K562 (cell line): ENCODE measurements around the gene DROSHA. TPM values are rescaled to one million over a fixed set of nuclear protein-coding genes. Genes with fewer than 3 reads are reported as not detected.

ENCODE experiments used
- ATAC-seq: fragments of 200-7000 bp; cut with Tn5 transposase; 3 replicates; pipeline ENCODE4 v1.9.1; 2020; ENCODE audit warnings: moderate library complexity
- BruUV-seq: library from RNA; stranded (reverse); fragments of 400-500 nt; replicated peaks from 2 replicates; lab custom pipeline; 2021; lab: Mats Ljungman, UMichigan
- CTCF ChIA-PET: fragments of 300-600 bp; formaldehyde crosslinking; extraction: SDS; loops from one replicate; lab custom pipeline; 2021; ENCODE audit warnings: low intra/inter-chr PET ratio; lab: Yijun Ruan, JAX
- POLR2A ChIA-PET: fragments of 300-600, 350-650 bp; sonication (Branson Sonifier 250); formaldehyde crosslinking; extraction: SDS; loops from one replicate; lab custom pipeline; 2021; ENCODE audit warnings: antibody characterized with exemption, inconsistent platforms; lab: Yijun Ruan, JAX
- DNase-seq, 4 experiments: peaks; one replicate each; pipeline versions ENCODE4 v3.0.0 to v3.0.0-alpha.2; 2011 to 2018; ENCODE audit warnings: low spot score in 3 of 4, mixed read lengths in 3 of 4; ENCODE audit errors: extremely low read depth in 1 of 4
- FAIRE-seq: peaks from 2 replicates; lab custom pipeline; 2011; peaks lifted over from hg19 to GRCh38; lab: Jason Lieb, UNC
- H2AFZ ChIP-seq: 2 replicates; pipeline ENCODE4 v1.6.0; 2011; ENCODE audit warnings: low read depth, low read length, control low read depth, inconsistent platforms
- H3K27ac ChIP-seq: fragments of 200-600 bp; 3 replicates; pipeline ENCODE4 v1.8.0; 2011; ENCODE audit warnings: low read depth, mild to moderate bottlenecking, control low read depth, inconsistent platforms, low read length, moderate library complexity, mixed read lengths; ENCODE audit errors: extremely low read depth
- H3K27me3 ChIP-seq, 2 experiments: fragments of 300-600 bp in 1 of 2; 2 replicates in 1 of 2; 3 replicates in 1 of 2; pipeline versions ENCODE4 v1.6.0 to v1.8.0; 2011; ENCODE audit warnings: inconsistent platforms in 2 of 2, low read length in 2 of 2, mild to moderate bottlenecking in 1 of 2, mixed read lengths in 1 of 2, moderate library complexity in 1 of 2; ENCODE audit not compliant: control insufficient read depth in 2 of 2, insufficient read depth in 2 of 2
- H3K36me3 ChIP-seq: fragments of 300-600 bp; 3 replicates; pipeline ENCODE4 v1.8.0; 2011; ENCODE audit warnings: mild to moderate bottlenecking, low read length, inconsistent platforms; ENCODE audit not compliant: control insufficient read depth, insufficient read depth
- H3K4me1 ChIP-seq, 2 experiments: fragments of 200-600 bp in 1 of 2; replicated peaks in 1 of 2; 2 replicates in 1 of 2; 3 replicates in 1 of 2; pipeline versions ENCODE4 v1.5.1 to v1.8.0; 2011; ENCODE audit warnings: inconsistent platforms in 2 of 2, low read length in 2 of 2, mild to moderate bottlenecking in 1 of 2, mixed read lengths in 1 of 2, moderate library complexity in 1 of 2; ENCODE audit not compliant: control insufficient read depth in 2 of 2, insufficient read depth in 2 of 2
- H3K4me2 ChIP-seq: 2 replicates; pipeline ENCODE4 v1.6.1; 2011; ENCODE audit warnings: low read length, control low read depth, inconsistent platforms, mixed read lengths; ENCODE audit not compliant: insufficient read depth
- H3K4me3 ChIP-seq: fragments of 200-600 bp; sonication (generic), shearing (Covaris generic); 2 replicates; pipeline ENCODE4 v1.5.1; 2016; ENCODE audit warnings: control low read depth, inconsistent platforms
- H3K79me2 ChIP-seq: fragments of 200-600 bp; 3 replicates; pipeline ENCODE4 v1.8.0; 2011; ENCODE audit warnings: low read length, inconsistent platforms; ENCODE audit not compliant: control insufficient read depth, insufficient read depth
- H3K9ac ChIP-seq, 2 experiments: 2 replicates each; pipeline versions ENCODE4 v1.6.0 to v1.6.1; 2011; ENCODE audit warnings: low read depth in 2 of 2, low read length in 2 of 2, control low read depth in 1 of 2, inconsistent platforms in 1 of 2, mild to moderate bottlenecking in 1 of 2, mixed read lengths in 1 of 2; ENCODE audit not compliant: insufficient read depth in 1 of 2
- H3K9me1 ChIP-seq: one replicate; pipeline ENCODE4 v1.6.0; 2011; ENCODE audit warnings: inconsistent platforms, mild to moderate bottlenecking, low read length, moderate library complexity; ENCODE audit not compliant: control insufficient read depth, insufficient read depth
- H3K9me3 ChIP-seq: replicated peaks from 2 replicates; pipeline ENCODE4 v1.5.1; 2011; ENCODE audit warnings: low read depth, low read length, inconsistent platforms; ENCODE audit not compliant: control insufficient read depth, insufficient read depth
- H4K20me1 ChIP-seq: replicated peaks from 2 replicates; pipeline ENCODE4 v1.6.1; 2011; ENCODE audit warnings: low read length, inconsistent platforms, mixed read lengths; ENCODE audit not compliant: control insufficient read depth, insufficient read depth
- ARID1B ChIP-seq: fragments of 450-650 bp; IDR thresholded peaks from 2 replicates; pipeline ENCODE4 v1.6.1; 2016; ENCODE audit warnings: antibody characterized with exemption, mild to moderate bottlenecking, inconsistent platforms
- CHD4 ChIP-seq: fragments of 200-600 bp; sonication (generic); IDR thresholded peaks from 3 replicates; pipeline ENCODE4 v1.6.1; 2012; ENCODE audit warnings: low read depth, mild to moderate bottlenecking, mixed read lengths, low read length, inconsistent platforms; ENCODE audit not compliant: insufficient read depth, insufficient replicate concordance, poor library complexity, severe bottlenecking
- CREBBP ChIP-seq: IDR thresholded peaks from one replicate; pipeline ENCODE4 v1.6.1; 2012; ENCODE audit warnings: low read depth, mild to moderate bottlenecking, control low read depth, inconsistent platforms, low read length
- DIDO1 ChIP-seq: fragments of 450-650 bp; IDR thresholded peaks from 2 replicates; pipeline ENCODE4 v1.6.1; 2016; ENCODE audit warnings: low read depth, missing biosample characterization, missing genetic modification characterization
- FOXJ2 ChIP-seq: fragments of 200-800 bp; sonication (Bioruptor generic); IDR thresholded peaks from 2 replicates; pipeline ENCODE4 v1.6.1; 2016; ENCODE audit warnings: missing genetic modification characterization, missing compliant biosample characterization
- NCOA1 ChIP-seq: fragments of 450-650 bp; IDR thresholded peaks from 2 replicates; pipeline ENCODE4 v1.6.1; 2016; ENCODE audit warnings: low read depth
- NFRKB ChIP-seq: fragments of 450-650 bp; IDR thresholded peaks from 2 replicates; pipeline ENCODE4 v1.6.1; 2016; ENCODE audit warnings: low read depth
- NUFIP1 ChIP-seq: fragments of 450-650 bp; IDR thresholded peaks from 2 replicates; pipeline ENCODE4 v1.6.1; 2018; ENCODE audit not compliant: partially characterized antibody
- SIX5 ChIP-seq, 2 experiments: IDR thresholded peaks; 2 replicates each; pipeline ENCODE4 v1.6.1; 2011; ENCODE audit warnings: low read length in 2 of 2, borderline replicate concordance in 1 of 2, low read depth in 1 of 2, mild to moderate bottlenecking in 1 of 2, moderate library complexity in 1 of 2; ENCODE audit not compliant: insufficient read depth in 1 of 2
- TRIM24 ChIP-seq, 2 experiments: fragments of 450-650 bp; IDR thresholded peaks; 2 replicates each; pipeline ENCODE4 v1.6.1; 2016
- XRCC3 ChIP-seq: fragments of 450-650 bp; IDR thresholded peaks from 2 replicates; pipeline ENCODE4 v1.6.1; 2017; ENCODE audit warnings: mild to moderate bottlenecking, moderate library complexity
- ZFPM2 ChIP-seq: fragments of 250-450 bp; sonication (Bioruptor Pico); IDR thresholded peaks from 2 replicates; pipeline ENCODE4 v1.5.1; 2022; ENCODE audit warnings: mild to moderate bottlenecking
- ZNF57 ChIP-seq: fragments of 450-650 bp; formaldehyde crosslinking; IDR thresholded peaks from 2 replicates; pipeline ENCODE4 v1.4.0; 2020; ENCODE audit warnings: mild to moderate bottlenecking, moderate library complexity
- ZNF79 ChIP-seq: fragments of 250-450 bp; sonication (Bioruptor Pico); IDR thresholded peaks from 2 replicates; pipeline ENCODE4 v1.4.0; 2020; ENCODE audit warnings: low read depth, mild to moderate bottlenecking, moderate library complexity
- WGBS: fragments of 100-300 bp; shearing (Covaris generic); methylation state at CpG from one replicate; pipeline ENCODE4 v1.1.6; 2016; ENCODE audit warnings: low coverage, mixed read lengths; ENCODE audit not compliant: insufficient coverage; ENCODE audit errors: missing lambda C conversion rate; 5-methylcytosine and 5-hydroxymethylcytosine counted together
- in situ Hi-C: fragments of 300-500 bp; cut with MboI; formaldehyde crosslinking; loops from 4 replicates; pipeline ENCODE4 v1.15.0; 2018; ENCODE audit warnings: inconsistent platforms, mixed read lengths
- intact Hi-C: fragments of 100-400 bp; cut with micrococcal nuclease; formaldehyde crosslinking; loops from 2 replicates; pipeline ENCODE4 v1.14.2; 2022
- polyA plus RNA-seq, 8 experiments: library from polyadenylated mRNA; depleted of rRNA in 4 of 8; stranded (reverse) in 5 of 8; unstranded in 3 of 8; fragments of >200 nt; fragmentation: Nextera tagmentation in 2 of 8; fragmentation: Illumina TruSeq in 1 of 8; extraction: Ambion mirVana in 2 of 8; extraction: Trizol in 1 of 8; gene quantifications; 2 replicates each; pipeline versions ENCODE4 v1.2.1 to v1.2.3, GENCODE V29; 2011 to 2014; ENCODE audit warnings: inconsistent platforms in 1 of 8, missing spikeins in 1 of 8
- total RNA-seq, 7 experiments: library from RNA; depleted of rRNA in 6 of 7; stranded (reverse); fragments of >200 nt in 6 of 7; fragmentation: Illumina TruSeq in 2 of 7; extraction: Trizol in 2 of 7; gene quantifications; 2 replicates each; pipeline versions ENCODE4 v1.2.1 to v1.2.3, GENCODE V29; 2011 to 2021; ENCODE audit warnings: low replicate concordance in 1 of 7

Gene DROSHA
- total and polyA plus RNA-seq, 9 of the 15 experiments (the other 6 are each of a cell fraction or from before 2014, with no cell fraction given), result 52.5 to 109 (median 68.9) TPM

DNA sequence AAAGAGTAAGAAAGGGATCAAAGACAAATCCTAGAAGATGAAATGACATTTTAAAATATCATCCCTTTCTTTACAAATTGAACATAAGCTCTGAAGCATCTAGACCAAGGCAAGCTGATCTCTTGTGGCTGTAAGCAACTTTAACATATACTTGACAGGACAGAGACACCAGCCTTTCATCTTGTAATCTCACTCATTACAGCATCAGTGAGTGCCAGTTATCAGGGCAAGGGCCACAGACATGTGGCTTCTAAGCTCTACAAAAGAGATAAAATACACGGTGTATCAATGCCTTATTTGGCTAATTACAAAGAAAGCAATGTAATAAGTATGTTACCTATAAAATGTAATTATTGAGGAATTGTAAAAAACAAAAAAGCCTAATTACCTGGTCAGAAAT, 95.0 kb downstream of the DROSHA start:
- no peak for FAIRE-seq
- ChIA-PET POLR2A (no interaction called here), CTCF (no interaction called here)

DNA sequence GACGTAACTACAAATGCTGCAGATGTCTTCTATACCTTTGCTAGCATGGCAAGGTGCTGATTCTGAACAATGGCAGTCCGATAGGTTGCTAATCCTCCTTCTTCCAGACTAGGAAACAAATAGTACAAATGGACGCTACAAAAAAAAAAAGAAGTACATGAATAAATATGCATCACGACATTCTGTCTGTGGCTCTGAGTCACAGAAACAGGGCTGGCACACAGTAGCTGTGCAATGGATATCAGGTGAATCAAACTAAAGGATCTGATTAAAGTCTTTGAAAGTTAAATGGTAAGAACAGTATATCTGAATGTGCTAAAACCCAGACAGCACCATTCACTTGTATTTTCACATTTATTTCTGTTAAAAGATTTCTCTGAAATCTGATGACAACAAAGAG, 96.2 kb downstream of the DROSHA start:
- H3K9me1 ChIP-seq, result no peaks in the 10 kb centered on the region
- no peaks in the 10 kb centered on the region for H3K9me3 ChIP-seq
- BruUV-seq, result no TSS peak
- no peak overlapping the region for H2AFZ ChIP-seq
- H3K4me1 ChIP-seq, result no peaks in the 10 kb centered on the region
- DNase-seq (no peak), ATAC-seq (no peak), FAIRE-seq (no peak)
- peaks cover 79% of the 10 kb centered on the region for H3K36me3 ChIP-seq
- H3K4me3 ChIP-seq, result no peak overlapping the region
- in situ Hi-C loops (no loop called here), intact Hi-C loops (no loop called here)
- ChIA-PET CTCF (no interaction called here), POLR2A (interaction anchor here (0.8 kb wide), 1 partner anchor 12 kb away, joined by 3 read pairs; no protein-coding TSS in a partner anchor)
- no peak overlapping the region for H3K4me2 ChIP-seq
- no peak overlapping the region for H3K27ac ChIP-seq
- WGBS, result 94% methylated on average over 4 of the region's 4 CpGs
- no peaks in the 10 kb centered on the region for H3K79me2 ChIP-seq
- no peak overlapping the region for H3K9ac ChIP-seq
- no peaks in the 10 kb centered on the region for H4K20me1 ChIP-seq
- no peak for TF ChIP-seq FOXJ2 (tag)
- TF ChIP-seq SIX5 (IDR thresholded peaks at IDR 0.05; ENCODE audit: borderline replicate concordance in 1 of 2, insufficient read depth in 1 of 2, low read depth in 1 of 2, low read length in 2 of 2), result no peak
- no peak for TF ChIP-seq XRCC3
- TF ChIP-seq ZNF79 (CRISPR knock-in tag), result no peak
- TF ChIP-seq NUFIP1, result no peak
- no peak for TF ChIP-seq TRIM24 (IDR thresholded peaks at IDR 0.05)
- H3K27me3 ChIP-seq, result no peaks in the 10 kb centered on the region

More for the DNA sequence above, 95.0 kb downstream of the DROSHA start:
- 20% methylated on average over 1 of the region's 1 CpG for WGBS
- in situ Hi-C loops, result no loop called here
- no peak overlapping the region for H3K4me2 ChIP-seq
- H3K36me3 ChIP-seq, result peaks cover 73% of the 10 kb centered on the region
- H3K79me2 ChIP-seq, result no peaks in the 10 kb centered on the region
- no peaks in the 10 kb centered on the region for H3K4me1 ChIP-seq
- TF ChIP-seq NCOA1 (no peak), ARID1B (no peak), CHD4 (no peak), ZNF57 (no peak), ZFPM2 (CRISPR knock-in tag) (no peak), CREBBP (no peak), DIDO1 (tag) (no peak), NFRKB (no peak)
- ATAC-seq, result no peak
- no peak overlapping the region for H2AFZ ChIP-seq
- H3K27ac ChIP-seq, result no peak overlapping the region
- H4K20me1 ChIP-seq, result no peaks in the 10 kb centered on the region
- no peaks in the 10 kb centered on the region for H3K9me1 ChIP-seq
- H3K9me3 ChIP-seq, result no peaks in the 10 kb centered on the region
- H3K27me3 ChIP-seq, result no peaks in the 10 kb centered on the region
- no peak overlapping the region for H3K4me3 ChIP-seq
- intact Hi-C loops, result no loop called here
- DNase-seq, result no peak
- no TSS peak for BruUV-seq
- H3K9ac ChIP-seq, result no peak overlapping the region
